Measurements from ENCODE around the gene KCNJ12.
"Not testable (repeated sequence)": the region's sequence is repeated elsewhere in the genome, so short reads cannot be mapped to it uniquely, and the experiment has no call there.

GRCh38 chr17:21347660-21348059, 28.5 kb upstream of the KCNJ12 start:
- TF ChIP-seq POLR2A, CTCF, EP300 (IDR thresholded peaks at IDR 0.05): not testable (repeated sequence)
